ENCODE data around the gene RGL1.

The RGL1 gene

GRCh38 chr1:183905508-183906113, 100.7 kb downstream of the RGL1 start:
- Histone ChIP-seq H3K27me3 (ENCODE audit: control insufficient read depth in 5 of 5, insufficient read depth in 4 of 5, low read length in 5 of 5) (no peaks in the 10 kb centered on the region), H3K9me3 (ENCODE audit: control insufficient read depth in 5 of 5, low read length in 5 of 5) (no peaks in the 10 kb centered on the region), H3K4me1 (ENCODE audit: control insufficient read depth in 5 of 5, insufficient read depth in 5 of 5, low read length in 5 of 5) (peaks cover 0 to under 1% (median 0%) of the 10 kb centered on the region in 5 donors), H3K4me3 (ENCODE audit: low read depth in 1 of 5, low read length in 5 of 5) (no peak overlapping the region), H3K27ac (ENCODE audit: low read depth, low read length) (no peak overlapping the region), H3K36me3 (ENCODE audit: control insufficient read depth in 5 of 5, insufficient read depth in 5 of 5, low read length in 5 of 5) (peaks cover 51 to 66% (median 63%) of the 10 kb centered on the region in 5 donors), H3K9ac (ENCODE audit: low read length in 5 of 5) (no peak overlapping the region)

- Histone ChIP-seq H3K9me3 (ENCODE audit: control insufficient read depth in 5 of 5, low read length in 5 of 5) (no peaks in the 10 kb centered on the region), H3K27me3 (ENCODE audit: control insufficient read depth in 5 of 5, insufficient read depth in 4 of 5, low read length in 5 of 5) (no peaks in the 10 kb centered on the region), H3K9ac (ENCODE audit: low read length in 5 of 5) (no peak overlapping the region), H3K36me3 (ENCODE audit: control insufficient read depth in 5 of 5, insufficient read depth in 5 of 5, low read length in 5 of 5) (peaks cover 54 to 77% (median 65%) of the 10 kb centered on the region in 5 donors), H3K27ac (ENCODE audit: low read depth, low read length) (no peak overlapping the region), H3K4me1 (ENCODE audit: control insufficient read depth in 5 of 5, insufficient read depth in 5 of 5, low read length in 5 of 5) (peaks cover 0 to 7% (median 2%) of the 10 kb centered on the region in 5 donors), H3K4me3 (ENCODE audit: low read depth in 1 of 5, low read length in 5 of 5) (no peak overlapping the region)
Observed at GRCh38 chr1:183907070-183907469, 102.2 kb downstream of the RGL1 start.

GRCh38 chr1:183908079-183908478, 103.2 kb downstream of the RGL1 start:
- Histone ChIP-seq H3K36me3 (ENCODE audit: control insufficient read depth in 5 of 5, insufficient read depth in 5 of 5, low read length in 5 of 5) (peaks cover 51 to 81% (median 66%) of the 10 kb centered on the region in 5 donors), H3K9ac (ENCODE audit: low read length in 5 of 5) (no peak overlapping the region), H3K27me3 (ENCODE audit: control insufficient read depth in 5 of 5, insufficient read depth in 4 of 5, low read length in 5 of 5) (no peaks in the 10 kb centered on the region), H3K4me1 (ENCODE audit: control insufficient read depth in 5 of 5, insufficient read depth in 5 of 5, low read length in 5 of 5) (peaks cover 0 to 7% (median 2%) of the 10 kb centered on the region in 5 donors), H3K9me3 (ENCODE audit: control insufficient read depth in 5 of 5, low read length in 5 of 5) (no peaks in the 10 kb centered on the region), H3K4me3 (ENCODE audit: low read depth in 1 of 5, low read length in 5 of 5) (no peak overlapping the region), H3K27ac (ENCODE audit: low read depth, low read length) (no peak overlapping the region)

- peaks cover 51 to 89% (median 77%) of the 10 kb centered on the region in 5 donors for H3K36me3 ChIP-seq (ENCODE audit: control insufficient read depth in 5 of 5, insufficient read depth in 5 of 5, low read length in 5 of 5)
Observed at GRCh38 chr1:183909672-183910071, 104.8 kb downstream of the RGL1 start.

GRCh38 chr1:183910845-183911244, 105.9 kb downstream of the RGL1 start:
- peaks cover 4 to 26% (median 19%) of the 10 kb centered on the region in 5 donors for H3K4me1 ChIP-seq (ENCODE audit: control insufficient read depth in 5 of 5, insufficient read depth in 5 of 5, low read length in 5 of 5)
- H3K9me3 ChIP-seq (ENCODE audit: control insufficient read depth in 5 of 5, low read length in 5 of 5): no peaks in the 10 kb centered on the region
- H3K36me3 ChIP-seq (ENCODE audit: control insufficient read depth in 5 of 5, insufficient read depth in 5 of 5, low read length in 5 of 5): peaks cover 45 to 78% (median 65%) of the 10 kb centered on the region in 5 donors
- H3K4me3 ChIP-seq (ENCODE audit: low read depth in 1 of 5, low read length in 5 of 5): no peak overlapping the region
- no peaks in the 10 kb centered on the region for H3K27me3 ChIP-seq (ENCODE audit: control insufficient read depth in 5 of 5, insufficient read depth in 4 of 5, low read length in 5 of 5)
- H3K27ac ChIP-seq (ENCODE audit: low read depth, low read length): no peak overlapping the region
- peak overlapping the region in 2 of 5 donors; percentile 4 to 8 for H3K9ac ChIP-seq (ENCODE audit: low read length in 5 of 5)

More at GRCh38 chr1:183909672-183910071, 104.8 kb downstream of the RGL1 start:
- Histone ChIP-seq H3K9me3 (ENCODE audit: control insufficient read depth in 5 of 5, low read length in 5 of 5) (no peaks in the 10 kb centered on the region), H3K4me3 (ENCODE audit: low read depth in 1 of 5, low read length in 5 of 5) (no peak overlapping the region), H3K27ac (ENCODE audit: low read depth, low read length) (no peak overlapping the region), H3K4me1 (ENCODE audit: control insufficient read depth in 5 of 5, insufficient read depth in 5 of 5, low read length in 5 of 5) (peaks cover 0 to 18% (median 10%) of the 10 kb centered on the region in 5 donors), H3K9ac (ENCODE audit: low read length in 5 of 5) (no peak overlapping the region), H3K27me3 (ENCODE audit: control insufficient read depth in 5 of 5, insufficient read depth in 4 of 5, low read length in 5 of 5) (no peaks in the 10 kb centered on the region)

- H3K4me1 ChIP-seq (ENCODE audit: control insufficient read depth in 5 of 5, insufficient read depth in 5 of 5, low read length in 5 of 5): peaks cover 7 to 27% (median 20%) of the 10 kb centered on the region in 5 donors
- H3K9ac ChIP-seq (ENCODE audit: low read length in 5 of 5): peak overlapping the region in 2 of 5 donors; percentile 4 to 8
- no peak overlapping the region for H3K4me3 ChIP-seq (ENCODE audit: low read depth in 1 of 5, low read length in 5 of 5)
- no peaks in the 10 kb centered on the region for H3K27me3 ChIP-seq (ENCODE audit: control insufficient read depth in 5 of 5, insufficient read depth in 4 of 5, low read length in 5 of 5)
- no peak overlapping the region for H3K27ac ChIP-seq (ENCODE audit: low read depth, low read length)
- H3K9me3 ChIP-seq (ENCODE audit: control insufficient read depth in 5 of 5, low read length in 5 of 5): no peaks in the 10 kb centered on the region
- peaks cover 44 to 76% (median 66%) of the 10 kb centered on the region in 5 donors for H3K36me3 ChIP-seq (ENCODE audit: control insufficient read depth in 5 of 5, insufficient read depth in 5 of 5, low read length in 5 of 5)
Observed at GRCh38 chr1:183911285-183911684, 106.4 kb downstream of the RGL1 start.

- peaks cover 43 to 77% (median 66%) of the 10 kb centered on the region in 5 donors for H3K36me3 ChIP-seq (ENCODE audit: control insufficient read depth in 5 of 5, insufficient read depth in 5 of 5, low read length in 5 of 5)
- H3K9ac ChIP-seq (ENCODE audit: low read length in 5 of 5): no peak overlapping the region
- H3K4me3 ChIP-seq (ENCODE audit: low read depth in 1 of 5, low read length in 5 of 5): no peak overlapping the region
- H3K27ac ChIP-seq (ENCODE audit: low read depth, low read length): no peak overlapping the region
- peaks cover 7 to 27% (median 20%) of the 10 kb centered on the region in 5 donors for H3K4me1 ChIP-seq (ENCODE audit: control insufficient read depth in 5 of 5, insufficient read depth in 5 of 5, low read length in 5 of 5)
- no peaks in the 10 kb centered on the region for H3K9me3 ChIP-seq (ENCODE audit: control insufficient read depth in 5 of 5, low read length in 5 of 5)
- H3K27me3 ChIP-seq (ENCODE audit: control insufficient read depth in 5 of 5, insufficient read depth in 4 of 5, low read length in 5 of 5): no peaks in the 10 kb centered on the region
Observed at GRCh38 chr1:183912265-183912886, 107.5 kb downstream of the RGL1 start.

- H3K9ac ChIP-seq (ENCODE audit: low read length in 5 of 5): no peak overlapping the region
- peaks cover 44 to 78% (median 67%) of the 10 kb centered on the region in 5 donors for H3K36me3 ChIP-seq (ENCODE audit: control insufficient read depth in 5 of 5, insufficient read depth in 5 of 5, low read length in 5 of 5)
- H3K27ac ChIP-seq (ENCODE audit: low read depth, low read length): no peak overlapping the region
Observed at GRCh38 chr1:183913567-183913993, 108.7 kb downstream of the RGL1 start.

GRCh38 chr1:183914276-183914675, 109.4 kb downstream of the RGL1 start:
- Histone ChIP-seq H3K36me3 (ENCODE audit: control insufficient read depth in 5 of 5, insufficient read depth in 5 of 5, low read length in 5 of 5) (peaks cover 45 to 74% (median 65%) of the 10 kb centered on the region in 5 donors), H3K4me1 (ENCODE audit: control insufficient read depth in 5 of 5, insufficient read depth in 5 of 5, low read length in 5 of 5) (peaks cover 7 to 27% (median 20%) of the 10 kb centered on the region in 5 donors), H3K9me3 (ENCODE audit: control insufficient read depth in 5 of 5, low read length in 5 of 5) (no peaks in the 10 kb centered on the region), H3K27ac (ENCODE audit: low read depth, low read length) (peak overlapping the region; percentile 17), H3K4me3 (ENCODE audit: low read depth in 1 of 5, low read length in 5 of 5) (no peak overlapping the region), H3K27me3 (ENCODE audit: control insufficient read depth in 5 of 5, insufficient read depth in 4 of 5, low read length in 5 of 5) (no peaks in the 10 kb centered on the region), H3K9ac (ENCODE audit: low read length in 5 of 5) (no peak overlapping the region)

More at GRCh38 chr1:183913567-183913993, 108.7 kb downstream of the RGL1 start:
- Histone ChIP-seq H3K4me1 (ENCODE audit: control insufficient read depth in 5 of 5, insufficient read depth in 5 of 5, low read length in 5 of 5) (peaks cover 7 to 27% (median 20%) of the 10 kb centered on the region in 5 donors), H3K27me3 (ENCODE audit: control insufficient read depth in 5 of 5, insufficient read depth in 4 of 5, low read length in 5 of 5) (no peaks in the 10 kb centered on the region), H3K4me3 (ENCODE audit: low read depth in 1 of 5, low read length in 5 of 5) (no peak overlapping the region), H3K9me3 (ENCODE audit: control insufficient read depth in 5 of 5, low read length in 5 of 5) (no peaks in the 10 kb centered on the region)

GRCh38 chr1:183914891-183915290, 110.0 kb downstream of the RGL1 start:
- peaks cover 7 to 27% (median 20%) of the 10 kb centered on the region in 5 donors for H3K4me1 ChIP-seq (ENCODE audit: control insufficient read depth in 5 of 5, insufficient read depth in 5 of 5, low read length in 5 of 5)
- H3K36me3 ChIP-seq (ENCODE audit: control insufficient read depth in 5 of 5, insufficient read depth in 5 of 5, low read length in 5 of 5): peaks cover 41 to 75% (median 64%) of the 10 kb centered on the region in 5 donors
- H3K27ac ChIP-seq (ENCODE audit: low read depth, low read length): peak overlapping the region; percentile 17

More at GRCh38 chr1:183914891-183915290, 110.0 kb downstream of the RGL1 start:
- Histone ChIP-seq H3K4me3 (ENCODE audit: low read depth in 1 of 5, low read length in 5 of 5) (no peak overlapping the region), H3K9ac (ENCODE audit: low read length in 5 of 5) (no peak overlapping the region), H3K27me3 (ENCODE audit: control insufficient read depth in 5 of 5, insufficient read depth in 4 of 5, low read length in 5 of 5) (no peaks in the 10 kb centered on the region), H3K9me3 (ENCODE audit: control insufficient read depth in 5 of 5, low read length in 5 of 5) (no peaks in the 10 kb centered on the region)
